ENCODE measurements around the gene GNG12. TPM values are rescaled to one million over a fixed set of nuclear protein-coding genes. Genes with fewer than 3 reads are reported as not detected.
A peak's percentile ranks its signal among the peaks of the same experiment; 100 is the strongest.

The GNG12 gene
- total RNA-seq, 4 donors from 2014 or later = 89.6 to 129 (median 90.9) TPM

DNA sequence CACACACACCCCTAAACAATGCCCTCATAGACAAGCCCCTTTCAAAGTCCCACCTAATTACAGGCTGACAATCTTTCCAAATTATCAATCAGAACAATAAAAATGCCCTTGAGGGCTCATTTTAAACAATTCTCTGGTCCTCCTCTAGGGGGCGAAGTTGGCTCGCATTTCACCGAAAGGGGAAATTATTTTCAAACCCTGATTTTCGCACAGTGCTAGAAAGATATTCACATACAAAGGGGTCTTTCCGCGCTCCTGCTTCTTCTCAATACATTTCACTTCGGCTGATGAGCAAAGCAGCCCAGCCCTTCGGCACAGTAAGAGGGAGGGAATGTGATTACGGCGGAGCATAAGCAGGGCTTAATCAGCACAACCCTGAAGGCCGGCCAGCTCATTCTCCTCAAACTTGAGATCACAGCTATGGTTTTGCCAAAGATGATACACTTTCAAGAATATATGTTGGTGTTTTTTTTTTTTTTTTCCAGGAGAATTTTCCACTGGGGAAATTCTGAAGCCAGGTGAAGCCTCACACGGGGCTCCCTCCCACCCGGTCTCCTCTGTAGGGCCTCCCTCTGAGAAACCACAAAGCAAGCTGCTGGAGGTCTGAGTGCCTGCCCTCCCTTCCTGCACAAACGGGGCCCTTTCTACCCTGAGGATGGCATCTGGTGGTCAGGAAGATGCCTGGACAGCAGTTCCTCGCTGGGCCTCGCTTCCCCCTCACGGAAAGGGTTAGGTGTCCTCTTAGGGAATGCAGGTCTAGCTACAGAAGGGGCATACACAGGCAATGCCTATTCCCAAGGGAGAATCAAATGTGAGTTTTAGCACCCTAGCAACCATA, 66.9 kb downstream of the GNG12 start:
- peaks cover 3% of the 10 kb centered on the region for H3K36me3 ChIP-seq
- peak overlapping the region; percentile 25 for H3K4me3 ChIP-seq
- H3K4me1 ChIP-seq = peaks cover 16% of the 10 kb centered on the region
- peak overlapping the region; percentile 34 for H3K27ac ChIP-seq
- H3K9me3 ChIP-seq = no peaks in the 10 kb centered on the region
- no peak for DNase-seq (ENCODE audit: low spot score in 2 of 2)
- 25% methylated on average over 17 of the region's 17 CpGs for WGBS
- H3K27me3 ChIP-seq = no peaks in the 10 kb centered on the region
- TF ChIP-seq POLR2A (IDR thresholded peaks at IDR 0.05) = no peak
- TF ChIP-seq POLR2AphosphoS5 (IDR thresholded peaks at IDR 0.05) = no peak
- no peak for TF ChIP-seq EP300 (IDR thresholded peaks at IDR 0.05)
- TF ChIP-seq, protein P1, sequence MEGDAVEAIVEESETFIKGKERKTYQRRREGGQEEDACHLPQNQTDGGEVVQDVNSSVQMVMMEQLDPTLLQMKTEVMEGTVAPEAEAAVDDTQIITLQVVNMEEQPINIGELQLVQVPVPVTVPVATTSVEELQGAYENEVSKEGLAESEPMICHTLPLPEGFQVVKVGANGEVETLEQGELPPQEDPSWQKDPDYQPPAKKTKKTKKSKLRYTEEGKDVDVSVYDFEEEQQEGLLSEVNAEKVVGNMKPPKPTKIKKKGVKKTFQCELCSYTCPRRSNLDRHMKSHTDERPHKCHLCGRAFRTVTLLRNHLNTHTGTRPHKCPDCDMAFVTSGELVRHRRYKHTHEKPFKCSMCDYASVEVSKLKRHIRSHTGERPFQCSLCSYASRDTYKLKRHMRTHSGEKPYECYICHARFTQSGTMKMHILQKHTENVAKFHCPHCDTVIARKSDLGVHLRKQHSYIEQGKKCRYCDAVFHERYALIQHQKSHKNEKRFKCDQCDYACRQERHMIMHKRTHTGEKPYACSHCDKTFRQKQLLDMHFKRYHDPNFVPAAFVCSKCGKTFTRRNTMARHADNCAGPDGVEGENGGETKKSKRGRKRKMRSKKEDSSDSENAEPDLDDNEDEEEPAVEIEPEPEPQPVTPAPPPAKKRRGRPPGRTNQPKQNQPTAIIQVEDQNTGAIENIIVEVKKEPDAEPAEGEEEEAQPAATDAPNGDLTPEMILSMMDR (IDR thresholded peaks at IDR 0.05) = peak; percentile 63 to 90

DNA sequence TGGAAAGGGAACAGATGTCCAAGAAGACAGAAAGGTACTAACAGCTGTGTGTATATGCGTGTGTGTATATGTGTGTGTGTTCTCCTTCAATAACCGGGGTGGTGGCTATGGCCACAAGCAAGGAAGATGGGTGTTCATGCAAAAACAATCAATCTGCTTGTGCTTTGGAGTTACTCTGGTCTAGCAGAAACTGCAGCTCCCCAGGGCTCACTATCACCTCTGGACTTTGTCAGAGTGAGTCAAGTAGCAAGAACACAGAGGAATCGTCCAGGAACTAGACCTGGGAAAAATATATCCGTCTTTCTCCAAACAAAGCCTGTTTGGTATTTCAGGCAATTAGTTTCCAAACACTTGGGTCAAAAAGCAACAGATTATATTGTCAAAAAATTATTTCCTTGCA, 68.6 kb downstream of the GNG12 start:
- H3K9me3 ChIP-seq = no peaks in the 10 kb centered on the region
- H3K4me3 ChIP-seq = no peak overlapping the region
- peaks cover 3% of the 10 kb centered on the region for H3K36me3 ChIP-seq
- H3K27ac ChIP-seq = no peak overlapping the region
- no peak for DNase-seq (ENCODE audit: low spot score in 2 of 2)
- H3K4me1 ChIP-seq = peaks cover 31% of the 10 kb centered on the region
- H3K27me3 ChIP-seq = no peaks in the 10 kb centered on the region
- TF ChIP-seq, protein P1 (IDR thresholded peaks at IDR 0.05) = no peak
- TF ChIP-seq POLR2A (IDR thresholded peaks at IDR 0.05) (no peak), POLR2AphosphoS5 (IDR thresholded peaks at IDR 0.05) (no peak), EP300 (IDR thresholded peaks at IDR 0.05) (no peak)
- WGBS = 83% methylated on average over 4 of the region's 4 CpGs

DNA sequence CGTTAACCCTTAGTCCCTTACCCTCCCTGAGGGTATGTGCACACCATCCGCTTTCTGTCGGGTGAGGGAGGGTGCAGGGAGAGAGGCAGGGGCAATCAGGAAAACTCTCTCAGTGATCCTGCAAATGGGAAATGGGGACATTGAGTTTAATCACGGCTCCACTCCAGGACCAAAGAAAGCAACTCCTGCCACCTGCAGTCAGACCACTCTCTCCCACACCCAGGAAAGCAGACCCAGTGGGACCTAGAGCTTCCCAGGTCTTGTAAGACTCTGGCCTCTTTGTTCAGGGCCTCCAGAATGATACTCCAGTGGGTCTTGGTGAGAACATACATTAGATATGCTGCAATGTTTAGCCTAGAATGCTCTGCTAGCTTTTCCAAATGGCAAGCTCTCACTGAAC, 71.5 kb downstream of the GNG12 start:
- peaks cover 3% of the 10 kb centered on the region for H3K36me3 ChIP-seq
- TF ChIP-seq, protein P1 (IDR thresholded peaks at IDR 0.05) = no peak
- TF ChIP-seq POLR2AphosphoS5 (IDR thresholded peaks at IDR 0.05) (no peak), EP300 (IDR thresholded peaks at IDR 0.05) (no peak)
- H3K9me3 ChIP-seq = no peaks in the 10 kb centered on the region
- no peaks in the 10 kb centered on the region for H3K27me3 ChIP-seq
- peaks cover 28% of the 10 kb centered on the region for H3K4me1 ChIP-seq
- H3K27ac ChIP-seq = no peak overlapping the region
- DNase-seq (ENCODE audit: low spot score in 2 of 2) = no peak
- WGBS = 77% methylated on average over 4 of the region's 4 CpGs
- no peak overlapping the region for H3K4me3 ChIP-seq

DNA sequence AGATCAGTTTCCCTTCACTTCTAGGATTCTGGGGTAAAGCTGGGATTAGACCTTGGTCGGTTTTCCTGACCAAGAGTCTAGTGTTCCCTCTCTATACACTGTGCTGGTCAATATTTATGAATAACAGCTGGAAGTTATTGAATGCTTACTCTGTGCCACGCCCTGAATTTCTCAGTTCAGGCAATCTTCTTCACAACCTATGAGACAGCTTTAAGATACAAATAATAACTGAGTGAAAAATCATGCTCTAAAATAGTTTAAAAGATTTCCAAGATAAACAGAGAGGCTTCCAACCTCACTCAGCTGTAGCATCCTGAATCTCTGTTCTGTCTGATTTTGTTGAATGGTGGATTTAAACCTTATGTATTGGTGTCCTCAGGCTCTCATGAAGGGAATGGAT, 72.2 kb downstream of the GNG12 start:
- WGBS = 49% methylated on average over 2 of the region's 2 CpGs
- Histone ChIP-seq H3K4me1 (peaks cover 22% of the 10 kb centered on the region), H3K9me3 (no peaks in the 10 kb centered on the region), H3K27me3 (no peaks in the 10 kb centered on the region), H3K4me3 (no peak overlapping the region), H3K36me3 (peaks cover 3% of the 10 kb centered on the region), H3K27ac (peak overlapping the region; percentile 16)
- TF ChIP-seq EP300 (IDR thresholded peaks at IDR 0.05) (no peak), POLR2A (IDR thresholded peaks at IDR 0.05) (no peak), POLR2AphosphoS5 (IDR thresholded peaks at IDR 0.05) (no peak)
- TF ChIP-seq, protein P1 (IDR thresholded peaks at IDR 0.05) = no peak
- no peak for DNase-seq (ENCODE audit: low spot score in 2 of 2)

DNA sequence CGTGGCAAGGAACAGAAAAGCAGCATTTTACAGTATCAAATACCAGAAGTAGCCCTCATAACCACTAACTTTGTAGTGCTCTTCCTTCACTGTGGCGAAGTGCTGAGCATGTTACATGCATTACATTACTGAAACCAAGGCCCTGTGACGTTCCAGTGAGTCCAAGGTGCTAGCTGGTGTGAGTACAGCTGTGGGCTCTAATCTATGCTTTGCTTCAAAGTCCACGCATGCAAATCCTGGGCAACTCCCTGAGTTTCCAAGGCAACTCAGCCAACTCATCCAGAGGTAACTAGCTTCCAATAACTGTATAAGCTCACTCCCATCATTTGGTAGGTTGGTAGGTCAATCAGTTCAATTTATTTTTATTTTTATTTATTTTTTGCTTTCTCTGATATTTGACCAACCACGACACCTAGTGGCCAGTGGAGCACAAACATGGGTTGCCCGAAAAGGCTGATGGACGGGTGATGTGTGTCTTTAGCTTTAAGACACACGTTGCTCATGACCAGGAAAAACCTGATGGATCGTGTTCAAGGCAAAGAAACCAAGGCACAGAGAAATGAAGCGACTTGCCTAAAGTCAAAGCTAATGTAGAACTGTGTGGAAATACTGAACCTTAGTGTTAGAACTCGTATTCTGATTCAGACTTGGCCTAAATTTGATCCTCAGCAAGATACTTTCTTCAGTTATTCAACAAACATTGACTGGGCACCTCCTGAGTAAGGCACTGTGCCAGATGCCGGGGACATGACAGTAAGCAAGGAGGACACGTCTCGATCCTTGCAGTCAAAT, 73.0 kb downstream of the GNG12 start:
- Histone ChIP-seq H3K4me3 (no peak overlapping the region), H3K9me3 (no peaks in the 10 kb centered on the region), H3K4me1 (peaks cover 17% of the 10 kb centered on the region), H3K27me3 (no peaks in the 10 kb centered on the region), H3K27ac (peak overlapping the region; percentile 38), H3K36me3 (peaks cover 3% of the 10 kb centered on the region)
- DNase-seq (ENCODE audit: low spot score in 2 of 2) = no peak
- WGBS = 25% methylated on average over 14 of the region's 14 CpGs
- no peak for TF ChIP-seq POLR2AphosphoS5 (IDR thresholded peaks at IDR 0.05)
- TF ChIP-seq, protein P1 (IDR thresholded peaks at IDR 0.05) = peak; percentile 75 to 83
- no peak for TF ChIP-seq EP300 (IDR thresholded peaks at IDR 0.05)
